ENCODE data around the gene XIRP2. TPM values are rescaled to one million over a fixed set of nuclear protein-coding genes. Genes with fewer than 3 reads are reported as not detected.

XIRP2 gene, protein sequence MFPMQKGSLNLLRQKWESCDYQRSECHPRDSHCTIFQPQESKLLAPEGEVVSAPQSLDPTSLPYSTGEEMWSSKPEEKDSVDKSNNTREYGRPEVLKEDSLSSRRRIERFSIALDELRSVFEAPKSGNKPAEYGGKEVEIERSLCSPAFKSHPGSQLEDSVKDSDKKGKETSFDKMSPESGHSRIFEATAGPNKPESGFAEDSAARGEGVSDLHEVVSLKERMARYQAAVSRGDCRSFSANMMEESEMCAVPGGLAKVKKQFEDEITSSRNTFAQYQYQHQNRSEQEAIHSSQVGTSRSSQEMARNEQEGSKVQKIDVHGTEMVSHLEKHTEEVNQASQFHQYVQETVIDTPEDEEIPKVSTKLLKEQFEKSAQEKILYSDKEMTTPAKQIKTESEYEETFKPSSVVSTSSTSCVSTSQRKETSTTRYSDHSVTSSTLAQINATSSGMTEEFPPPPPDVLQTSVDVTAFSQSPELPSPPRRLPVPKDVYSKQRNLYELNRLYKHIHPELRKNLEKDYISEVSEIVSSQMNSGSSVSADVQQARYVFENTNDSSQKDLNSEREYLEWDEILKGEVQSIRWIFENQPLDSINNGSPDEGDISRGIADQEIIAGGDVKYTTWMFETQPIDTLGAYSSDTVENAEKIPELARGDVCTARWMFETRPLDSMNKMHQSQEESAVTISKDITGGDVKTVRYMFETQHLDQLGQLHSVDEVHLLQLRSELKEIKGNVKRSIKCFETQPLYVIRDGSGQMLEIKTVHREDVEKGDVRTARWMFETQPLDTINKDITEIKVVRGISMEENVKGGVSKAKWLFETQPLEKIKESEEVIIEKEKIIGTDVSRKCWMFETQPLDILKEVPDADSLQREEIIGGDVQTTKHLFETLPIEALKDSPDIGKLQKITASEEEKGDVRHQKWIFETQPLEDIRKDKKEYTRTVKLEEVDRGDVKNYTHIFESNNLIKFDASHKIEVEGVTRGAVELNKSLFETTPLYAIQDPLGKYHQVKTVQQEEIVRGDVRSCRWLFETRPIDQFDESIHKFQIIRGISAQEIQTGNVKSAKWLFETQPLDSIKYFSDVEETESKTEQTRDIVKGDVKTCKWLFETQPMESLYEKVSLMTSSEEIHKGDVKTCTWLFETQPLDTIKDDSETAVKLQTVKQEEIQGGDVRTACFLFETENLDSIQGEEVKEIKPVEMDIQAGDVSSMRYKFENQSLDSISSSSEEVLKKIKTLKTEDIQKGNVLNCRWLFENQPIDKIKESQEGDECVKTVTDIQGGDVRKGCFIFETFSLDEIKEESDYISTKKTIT (N-terminal part only)
- not detected for total RNA-seq

DNA sequence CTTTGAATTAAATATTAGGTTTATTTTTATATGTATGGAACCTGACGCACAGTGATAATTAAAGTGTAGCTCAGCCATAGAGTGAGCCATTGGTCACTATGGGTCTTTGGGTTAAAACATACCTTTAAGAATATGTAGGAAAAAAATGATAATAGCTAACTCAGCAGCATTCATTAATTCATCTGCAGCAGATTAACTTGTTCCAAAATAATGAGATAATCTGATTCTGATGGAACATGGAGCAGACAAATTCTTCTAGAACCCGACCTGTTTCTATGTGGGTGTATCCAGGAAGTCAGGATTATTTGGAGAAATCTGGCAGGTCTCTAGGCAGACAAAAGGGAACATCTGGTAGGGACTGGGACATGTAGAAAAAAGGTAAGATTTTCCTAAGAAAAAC, at the start of gene XIRP2:
Gene XIRP2, plus strand, starts transcription at position 301 of the 400 bp plus-strand sequence. CDS start 15,003 bp downstream, outside the sequence.
- Mint-ChIP-seq H3K27ac (no peak within 1 kb of the TSS), H3K4me1 (no peaks in the 10 kb centered on the region), H3K4me3 (no peak within 1 kb of the TSS), H3K36me3 (no peaks in the 10 kb centered on the region), H3K27me3 (no peaks in the 10 kb centered on the region), H3K9me3 (no peaks in the 10 kb centered on the region)
- DNase-seq: no peak

DNA sequence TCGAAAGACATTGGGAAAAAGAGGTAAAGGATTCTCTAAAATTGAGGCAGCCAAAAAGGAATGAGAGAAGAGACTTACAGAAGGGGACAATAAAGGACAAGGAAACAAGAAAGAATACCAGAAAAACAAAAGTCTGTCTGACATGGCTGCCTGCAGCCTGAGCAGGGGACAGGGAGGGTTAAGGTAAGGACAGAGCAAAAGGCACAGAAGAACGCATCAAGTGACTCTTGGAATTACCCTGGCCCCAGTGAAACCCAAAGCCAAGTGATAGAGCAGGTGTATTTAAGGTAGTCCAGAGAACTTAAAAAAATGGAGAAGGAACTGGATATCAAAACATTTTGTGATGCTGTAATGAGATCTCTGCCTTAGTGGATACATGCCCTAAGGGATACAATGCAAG, 47.1 kb upstream of the XIRP2 start:
- Mint-ChIP-seq H3K4me1 (no peaks in the 10 kb centered on the region), H3K36me3 (no peaks in the 10 kb centered on the region), H3K27me3 (no peaks in the 10 kb centered on the region), H3K9me3 (no peaks in the 10 kb centered on the region), H3K4me3 (no peak overlapping the region), H3K27ac (no peak overlapping the region)
- no peak for DNase-seq

DNA sequence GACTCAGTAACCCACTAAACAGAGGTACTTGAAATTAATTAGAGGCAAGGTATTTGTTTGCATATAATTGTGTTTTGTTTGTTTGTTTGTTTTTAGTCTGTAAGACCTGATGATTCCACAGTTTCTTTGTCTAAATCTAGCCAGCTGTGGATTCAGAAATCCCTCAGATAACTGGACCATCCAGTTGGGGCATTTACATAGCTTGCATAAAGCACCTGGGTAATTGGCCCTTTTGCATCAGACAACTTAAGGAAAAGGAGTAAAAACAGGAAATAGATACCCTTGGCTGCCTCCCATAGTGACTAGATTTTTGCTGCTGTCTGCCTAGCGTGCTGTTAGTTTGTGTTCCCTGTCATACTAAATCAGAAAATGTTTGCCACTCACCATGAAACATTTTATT, 46.6 kb upstream of the XIRP2 start:
- H3K36me3 Mint-ChIP-seq: no peaks in the 10 kb centered on the region
- no peaks in the 10 kb centered on the region for H3K4me1 Mint-ChIP-seq
- H3K27ac Mint-ChIP-seq: no peak overlapping the region
- H3K27me3 Mint-ChIP-seq: no peaks in the 10 kb centered on the region
- no peaks in the 10 kb centered on the region for H3K9me3 Mint-ChIP-seq
- no peak for DNase-seq
- H3K4me3 Mint-ChIP-seq: no peak overlapping the region

DNA sequence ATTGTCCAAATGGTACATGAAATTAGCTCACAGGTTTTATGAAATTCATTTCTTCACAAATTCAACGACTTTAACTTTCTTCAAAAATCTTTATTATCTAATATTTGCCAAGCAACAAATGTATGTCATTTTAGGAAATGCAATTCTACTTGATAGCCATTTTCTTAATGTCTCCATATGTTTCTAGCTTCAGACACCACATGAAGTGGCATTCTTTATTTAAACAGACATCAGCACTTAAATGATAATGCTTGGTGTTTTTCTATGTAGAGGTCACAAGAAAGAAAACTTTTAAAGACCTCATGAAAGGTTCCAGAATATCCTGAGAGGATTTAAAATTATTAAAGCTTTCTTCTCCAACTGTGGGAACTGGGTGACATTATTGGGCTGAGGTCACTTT, 44.2 kb upstream of the XIRP2 start:
- no peak for DNase-seq
- no peaks in the 10 kb centered on the region for H3K4me1 Mint-ChIP-seq
- H3K27me3 Mint-ChIP-seq: peaks cover 5% of the 10 kb centered on the region
- no peak overlapping the region for H3K27ac Mint-ChIP-seq
- peaks cover 2% of the 10 kb centered on the region for H3K36me3 Mint-ChIP-seq
- no peak overlapping the region for H3K4me3 Mint-ChIP-seq
- H3K9me3 Mint-ChIP-seq: peaks cover 8% of the 10 kb centered on the region

GRCh38 chr2:166862468-166863132, 25.7 kb upstream of the XIRP2 start:
- H3K27me3 Mint-ChIP-seq: no peaks in the 10 kb centered on the region
- H3K4me1 Mint-ChIP-seq: no peaks in the 10 kb centered on the region
- H3K36me3 Mint-ChIP-seq: no peaks in the 10 kb centered on the region
- no peak for DNase-seq
- H3K4me3 Mint-ChIP-seq: no peak overlapping the region
- H3K9me3 Mint-ChIP-seq: no peaks in the 10 kb centered on the region
- H3K27ac Mint-ChIP-seq: no peak overlapping the region

- H3K36me3 Mint-ChIP-seq: no peaks in the 10 kb centered on the region
- no peaks in the 10 kb centered on the region for H3K27me3 Mint-ChIP-seq
- no peak overlapping the region for H3K27ac Mint-ChIP-seq
- no peak for DNase-seq
- no peaks in the 10 kb centered on the region for H3K4me1 Mint-ChIP-seq
- H3K9me3 Mint-ChIP-seq: no peaks in the 10 kb centered on the region
- no peak overlapping the region for H3K4me3 Mint-ChIP-seq
These were observed 20.3 kb upstream of the XIRP2 start for GRCh38 chr2:166867874-166868514.

DNA sequence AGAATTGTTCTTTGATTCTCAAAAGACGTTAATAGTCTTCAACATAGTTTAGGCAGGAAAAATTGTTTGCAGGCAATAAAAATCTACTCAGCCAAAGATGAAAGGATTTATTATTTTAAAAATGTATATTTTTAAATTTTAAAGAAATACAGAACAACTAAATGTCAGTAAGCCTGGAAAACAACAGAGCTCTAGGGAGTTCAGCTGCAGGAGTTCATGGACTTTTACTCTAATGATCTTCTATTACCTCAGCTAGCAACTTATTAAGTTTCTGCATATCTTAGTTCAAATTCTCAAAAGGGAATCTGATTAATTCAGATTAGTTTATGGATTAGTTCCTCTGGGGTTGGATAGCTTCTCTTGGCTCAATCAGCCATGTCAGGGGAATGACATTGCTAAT, 17.9 kb upstream of the XIRP2 start:
- H3K4me1 Mint-ChIP-seq: no peaks in the 10 kb centered on the region
- no peaks in the 10 kb centered on the region for H3K9me3 Mint-ChIP-seq
- no peaks in the 10 kb centered on the region for H3K27me3 Mint-ChIP-seq
- no peaks in the 10 kb centered on the region for H3K36me3 Mint-ChIP-seq
- DNase-seq: no peak
- no peak overlapping the region for H3K4me3 Mint-ChIP-seq
- no peak overlapping the region for H3K27ac Mint-ChIP-seq

DNA sequence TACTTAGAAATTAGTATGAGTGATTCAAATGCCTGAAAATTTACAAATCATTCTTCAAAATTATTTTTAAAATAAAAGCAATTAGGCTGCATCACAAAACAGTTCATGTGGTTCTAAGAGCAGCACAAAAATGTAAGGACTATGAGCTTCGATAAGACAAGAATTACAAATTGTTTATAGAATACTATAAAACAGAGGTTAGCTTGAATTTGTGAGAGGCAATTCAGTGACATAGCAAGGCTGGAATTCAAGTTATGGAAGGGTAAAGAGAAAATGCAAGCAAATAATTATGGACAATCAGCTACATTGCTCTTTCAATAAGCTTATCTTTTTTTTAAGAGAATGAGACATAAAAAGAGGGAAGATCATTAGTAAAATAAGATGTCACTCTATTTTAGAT, 7.1 kb upstream of the XIRP2 start:
- Mint-ChIP-seq H3K9me3 (no peaks in the 10 kb centered on the region), H3K4me1 (no peaks in the 10 kb centered on the region), H3K27ac (no peak overlapping the region), H3K4me3 (no peak overlapping the region), H3K36me3 (no peaks in the 10 kb centered on the region), H3K27me3 (no peaks in the 10 kb centered on the region)
- no peak for DNase-seq

GRCh38 chr2:166882851-166883250, 5.4 kb upstream of the XIRP2 start:
- no peaks in the 10 kb centered on the region for H3K4me1 Mint-ChIP-seq
- H3K27ac Mint-ChIP-seq: no peak overlapping the region
- DNase-seq: no peak
- H3K27me3 Mint-ChIP-seq: no peaks in the 10 kb centered on the region
- no peaks in the 10 kb centered on the region for H3K9me3 Mint-ChIP-seq
- no peak overlapping the region for H3K4me3 Mint-ChIP-seq
- H3K36me3 Mint-ChIP-seq: no peaks in the 10 kb centered on the region

GRCh38 chr2:166891727-166892126, 3.4 kb downstream of the XIRP2 start:
- Mint-ChIP-seq H3K4me1 (no peaks in the 10 kb centered on the region), H3K27me3 (no peaks in the 10 kb centered on the region), H3K4me3 (no peak overlapping the region), H3K9me3 (no peaks in the 10 kb centered on the region), H3K36me3 (no peaks in the 10 kb centered on the region), H3K27ac (no peak overlapping the region)
- DNase-seq: no peak

DNA sequence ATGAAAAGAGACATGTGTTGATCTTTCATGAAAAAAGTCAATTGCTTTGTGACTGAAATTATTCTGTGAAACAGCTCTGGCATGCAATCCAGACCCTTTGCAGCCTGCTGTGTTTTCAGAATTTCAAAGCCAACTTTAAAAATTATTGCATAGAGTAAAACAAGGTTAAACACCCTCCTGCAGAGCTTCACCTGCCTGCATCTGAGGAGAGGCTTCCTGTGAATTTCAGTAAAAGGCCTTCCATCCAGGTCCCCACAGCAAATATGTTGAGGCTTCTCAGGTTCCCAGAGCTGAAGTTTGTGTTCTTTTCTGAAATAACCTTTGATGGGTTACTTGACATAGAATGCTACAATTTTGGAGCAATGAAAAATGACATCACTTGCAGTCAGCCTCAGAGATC, 4.1 kb downstream of the XIRP2 start:
- no peaks in the 10 kb centered on the region for H3K36me3 Mint-ChIP-seq

GRCh38 chr2:166895243-166895642, 7.0 kb downstream of the XIRP2 start:
- H3K27ac Mint-ChIP-seq: no peak overlapping the region
- no peaks in the 10 kb centered on the region for H3K27me3 Mint-ChIP-seq
- no peak for DNase-seq
- no peaks in the 10 kb centered on the region for H3K9me3 Mint-ChIP-seq
- H3K4me3 Mint-ChIP-seq: no peak overlapping the region
- no peaks in the 10 kb centered on the region for H3K36me3 Mint-ChIP-seq
- H3K4me1 Mint-ChIP-seq: no peaks in the 10 kb centered on the region

More for the DNA sequence above, 4.1 kb downstream of the XIRP2 start:
- Mint-ChIP-seq H3K4me1 (no peaks in the 10 kb centered on the region), H3K4me3 (no peak overlapping the region), H3K27me3 (no peaks in the 10 kb centered on the region), H3K27ac (no peak overlapping the region), H3K9me3 (no peaks in the 10 kb centered on the region)
- DNase-seq: no peak

- no peaks in the 10 kb centered on the region for H3K36me3 Mint-ChIP-seq
- no peaks in the 10 kb centered on the region for H3K9me3 Mint-ChIP-seq
- no peak overlapping the region for H3K27ac Mint-ChIP-seq
- H3K4me1 Mint-ChIP-seq: no peaks in the 10 kb centered on the region
- no peaks in the 10 kb centered on the region for H3K27me3 Mint-ChIP-seq
- no peak for DNase-seq
- no peak overlapping the region for H3K4me3 Mint-ChIP-seq
These were observed 9.4 kb downstream of the XIRP2 start for GRCh38 chr2:166897666-166898065.

DNA sequence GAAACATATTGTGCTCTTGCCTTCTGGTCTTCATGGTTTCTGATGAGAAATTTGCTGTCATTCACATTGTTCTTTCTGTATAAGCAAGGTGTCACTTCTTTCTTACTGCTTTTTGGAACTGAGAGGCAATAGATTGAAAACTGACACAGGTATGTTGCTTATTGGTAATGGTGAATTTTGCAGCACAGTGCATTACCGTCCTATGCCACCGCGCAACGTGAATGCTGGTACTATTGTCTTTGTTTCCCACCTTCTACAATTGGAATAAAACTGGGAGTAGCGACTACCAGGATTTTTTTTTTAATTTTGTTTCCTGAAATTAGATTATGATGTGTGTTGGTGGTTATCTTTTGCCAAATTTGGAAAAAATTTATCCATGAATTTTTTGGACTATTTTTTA, 11.4 kb downstream of the XIRP2 start:
- Mint-ChIP-seq H3K9me3 (no peaks in the 10 kb centered on the region), H3K27ac (no peak overlapping the region), H3K27me3 (no peaks in the 10 kb centered on the region), H3K4me3 (no peak overlapping the region), H3K4me1 (no peaks in the 10 kb centered on the region), H3K36me3 (no peaks in the 10 kb centered on the region)
- no peak for DNase-seq

Data from activated naive CD8-positive, alpha-beta T cell treated with anti-CD3 and anti-CD28 coated beads for 36 hours (primary cell).